NT2/D1 (cell line): ENCODE data around the gene CCL28.

Experiments
- DNase-seq: peaks from one replicate; pipeline ENCODE4 v3.0.0-alpha.2; 2011; ENCODE audit warnings: low read depth, low spot score
- H3K27me3 ChIP-seq: 2 replicates; pipeline ENCODE4 v1.6.0; 2011; ENCODE audit warnings: mild to moderate bottlenecking; ENCODE audit not compliant: insufficient read length, insufficient read depth
- H3K36me3 ChIP-seq: 2 replicates; pipeline ENCODE4 v1.6.1; 2011; ENCODE audit warnings: mild to moderate bottlenecking, low read length, mixed read lengths; ENCODE audit not compliant: insufficient read depth, insufficient read length
- H3K4me1 ChIP-seq: 2 replicates; pipeline ENCODE4 v1.5.1; 2011; ENCODE audit not compliant: insufficient read depth, insufficient read length
- H3K4me3 ChIP-seq: 2 replicates; pipeline ENCODE4 v1.5.1; 2011; ENCODE audit warnings: low read depth; ENCODE audit not compliant: insufficient read length
- H3K9ac ChIP-seq: 2 replicates; pipeline ENCODE4 v1.6.0; 2011; ENCODE audit warnings: low read depth; ENCODE audit not compliant: insufficient read length
- H3K9me3 ChIP-seq: 2 replicates; pipeline ENCODE4 v1.5.1; 2011; ENCODE audit warnings: mild to moderate bottlenecking, low read length; ENCODE audit not compliant: insufficient read depth
- SUZ12 ChIP-seq: IDR thresholded peaks from 2 replicates; pipeline ENCODE4 v1.6.1; 2011; ENCODE audit not compliant: insufficient read length, insufficient read depth; ENCODE audit errors: extremely low read depth
- YY1 ChIP-seq: IDR thresholded peaks from 2 replicates; pipeline ENCODE4 v1.6.1; 2011; ENCODE audit not compliant: insufficient read length, insufficient read depth
- ZNF274 ChIP-seq: IDR thresholded peaks from 2 replicates; pipeline ENCODE4 v1.6.1; 2011; ENCODE audit warnings: mild to moderate bottlenecking, low read depth, low read length

The CCL28 gene

GRCh38 chr5:43353668-43354067 is 58.5 kb downstream of the CCL28 start:
- DNase-seq, result no peak
- H3K9ac ChIP-seq, result no peak overlapping the region
- no peaks in the 10 kb centered on the region for H3K27me3 ChIP-seq
- H3K4me1 ChIP-seq, result no peaks in the 10 kb centered on the region
- no peaks in the 10 kb centered on the region for H3K36me3 ChIP-seq
- H3K9me3 ChIP-seq, result no peaks in the 10 kb centered on the region
- H3K4me3 ChIP-seq, result no peak overlapping the region
- no peak for TF ChIP-seq SUZ12
- no peak for TF ChIP-seq ZNF274
- no peak for TF ChIP-seq YY1

- Histone ChIP-seq H3K36me3 (no peaks in the 10 kb centered on the region), H3K4me1 (no peaks in the 10 kb centered on the region), H3K9me3 (no peaks in the 10 kb centered on the region), H3K27me3 (no peaks in the 10 kb centered on the region), H3K9ac (no peak overlapping the region), H3K4me3 (no peak overlapping the region)
- DNase-seq, result no peak
- no peak for TF ChIP-seq SUZ12
- no peak for TF ChIP-seq YY1
Observed at GRCh38 chr5:43352915-43353314, 59.3 kb downstream of the CCL28 start.

- Histone ChIP-seq H3K9ac (no peak overlapping the region), H3K27me3 (no peaks in the 10 kb centered on the region), H3K4me3 (no peak overlapping the region), H3K36me3 (no peaks in the 10 kb centered on the region), H3K4me1 (no peaks in the 10 kb centered on the region), H3K9me3 (no peaks in the 10 kb centered on the region)
- TF ChIP-seq SUZ12, result no peak
- TF ChIP-seq ZNF274, result no peak
- TF ChIP-seq YY1, result no peak
- no peak for DNase-seq
Observed at GRCh38 chr5:43352131-43352530, 60.1 kb downstream of the CCL28 start.

- H3K36me3 ChIP-seq, result no peaks in the 10 kb centered on the region
- H3K27me3 ChIP-seq, result no peaks in the 10 kb centered on the region
- H3K4me1 ChIP-seq, result no peaks in the 10 kb centered on the region
- H3K9ac ChIP-seq, result no peak overlapping the region
- TF ChIP-seq YY1, result no peak
- TF ChIP-seq ZNF274, result no peak
- TF ChIP-seq SUZ12, result no peak
- H3K4me3 ChIP-seq, result no peak overlapping the region
- H3K9me3 ChIP-seq, result no peaks in the 10 kb centered on the region
- DNase-seq, result no peak
Observed at GRCh38 chr5:43348861-43349363, 63.3 kb downstream of the CCL28 start.

GRCh38 chr5:43348207-43348606 is 64.0 kb downstream of the CCL28 start:
- DNase-seq, result no peak
- H3K4me1 ChIP-seq, result no peaks in the 10 kb centered on the region
- no peak overlapping the region for H3K9ac ChIP-seq
- H3K27me3 ChIP-seq, result no peaks in the 10 kb centered on the region
- TF ChIP-seq ZNF274 (no peak), YY1 (no peak), SUZ12 (no peak)
- no peaks in the 10 kb centered on the region for H3K9me3 ChIP-seq
- H3K36me3 ChIP-seq, result no peaks in the 10 kb centered on the region
- no peak overlapping the region for H3K4me3 ChIP-seq

- Histone ChIP-seq H3K27me3 (no peaks in the 10 kb centered on the region), H3K4me3 (no peak overlapping the region), H3K9me3 (peaks cover 28% of the 10 kb centered on the region), H3K9ac (no peak overlapping the region), H3K4me1 (no peaks in the 10 kb centered on the region), H3K36me3 (no peaks in the 10 kb centered on the region)
- TF ChIP-seq YY1 (no peak), SUZ12 (no peak), ZNF274 (no peak)
- no peak for DNase-seq
Observed at GRCh38 chr5:43338862-43339261, 73.3 kb downstream of the CCL28 start.

- H3K36me3 ChIP-seq, result no peaks in the 10 kb centered on the region
- no peaks in the 10 kb centered on the region for H3K27me3 ChIP-seq
- H3K9ac ChIP-seq, result no peak overlapping the region
- no peaks in the 10 kb centered on the region for H3K4me1 ChIP-seq
- H3K4me3 ChIP-seq, result no peak overlapping the region
- H3K9me3 ChIP-seq, result peaks cover 27% of the 10 kb centered on the region
- DNase-seq, result no peak
- no peak for TF ChIP-seq YY1
- TF ChIP-seq ZNF274, result no peak
- TF ChIP-seq SUZ12, result no peak
Observed at GRCh38 chr5:43336159-43336558, 76.0 kb downstream of the CCL28 start.
